IPS-18c (cell line): ENCODE measurements around the gene FRMD4B.

Source experiments
- H3K4me3 ChIP-seq: 2 replicates; pipeline ENCODE4 v1.7.0; 2013; ENCODE audit warnings: low read depth, mild to moderate bottlenecking, low read length, moderate library complexity; ENCODE audit not compliant: insufficient read depth
- H3K9me3 ChIP-seq: one replicate; pipeline ENCODE4 v1.6.1; 2013; ENCODE audit warnings: mild to moderate bottlenecking, low read length, moderate library complexity; ENCODE audit not compliant: control insufficient read depth, insufficient read depth

The FRMD4B gene

DNA sequence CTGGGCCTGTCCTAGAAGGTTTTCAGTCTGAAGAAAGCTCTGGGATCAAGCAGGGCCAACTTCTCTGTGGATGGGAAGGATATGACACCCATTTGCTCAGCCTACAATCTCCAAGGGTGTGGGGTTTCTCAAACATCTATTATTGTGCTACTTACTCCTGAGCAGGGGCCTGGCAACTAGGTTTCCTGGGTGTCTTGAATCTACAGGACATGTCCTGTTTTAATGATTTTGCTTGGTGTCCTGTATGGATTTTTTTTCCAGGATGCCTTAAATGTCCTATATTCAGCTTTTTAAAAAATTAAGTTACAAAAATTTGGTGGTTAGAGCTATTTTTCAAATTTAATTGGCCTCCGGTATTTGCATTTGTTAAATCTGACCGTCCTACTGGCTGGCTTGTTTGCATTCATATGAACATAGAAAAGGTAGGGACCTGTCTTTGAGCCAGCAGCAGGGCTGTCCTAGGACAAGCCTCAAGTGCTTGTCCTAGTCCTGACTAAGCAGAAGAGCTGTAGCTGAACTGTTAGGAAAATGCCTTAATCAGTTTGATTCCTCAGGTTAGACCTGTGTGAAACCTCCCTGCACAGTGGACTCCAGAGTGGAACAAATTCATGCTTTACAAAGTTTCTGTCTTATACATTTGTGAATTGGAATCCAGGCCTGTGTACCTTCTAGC, 223.4 kb downstream of the FRMD4B start:
- Histone ChIP-seq H3K9me3 (no peaks in the 10 kb centered on the region), H3K4me3 (no peak overlapping the region)

DNA sequence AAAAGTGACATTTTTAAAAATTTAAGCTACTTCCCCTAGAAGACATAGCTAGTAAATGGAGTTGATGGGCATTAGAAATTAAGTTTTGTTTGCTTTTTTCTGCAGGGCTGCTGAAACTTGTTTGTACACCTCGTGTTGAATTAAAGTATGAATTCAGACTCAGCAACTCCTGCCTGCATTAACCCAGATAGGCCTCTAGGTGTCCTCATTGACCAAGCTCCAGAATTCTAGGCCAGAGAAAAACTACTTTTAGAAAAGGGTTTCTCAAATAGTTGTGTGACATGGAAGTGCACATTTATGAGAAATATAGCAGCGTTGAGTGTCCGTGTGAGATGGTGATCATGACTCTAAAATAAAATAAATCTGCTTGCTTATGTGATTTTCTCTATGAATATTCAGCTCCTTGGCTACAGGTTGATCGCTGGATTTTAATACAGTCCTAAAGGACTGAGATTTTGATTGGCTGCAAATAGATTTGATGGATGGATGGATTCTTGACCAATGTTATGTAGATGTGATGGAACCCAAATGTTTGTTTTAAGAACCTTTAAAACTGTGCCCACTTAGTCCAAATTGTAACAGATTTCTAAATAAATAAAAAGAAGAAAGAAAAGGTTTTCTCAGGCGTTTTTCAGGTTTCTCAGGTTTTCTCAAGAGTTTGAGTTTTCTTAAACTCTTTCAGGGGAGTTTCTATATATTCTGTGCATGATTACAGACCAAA, 224.1 kb downstream of the FRMD4B start:
- H3K4me3 ChIP-seq: no peak overlapping the region
- no peaks in the 10 kb centered on the region for H3K9me3 ChIP-seq

- no peak overlapping the region for H3K4me3 ChIP-seq
- H3K9me3 ChIP-seq: no peaks in the 10 kb centered on the region
These were observed 225.4 kb downstream of the FRMD4B start for GRCh38 chr3:69160525-69160924.

GRCh38 chr3:69160107-69160506, 225.8 kb downstream of the FRMD4B start:
- Histone ChIP-seq H3K4me3 (no peak overlapping the region), H3K9me3 (no peaks in the 10 kb centered on the region)

- Histone ChIP-seq H3K9me3 (no peaks in the 10 kb centered on the region), H3K4me3 (no peak overlapping the region)
These were observed 236.3 kb downstream of the FRMD4B start for GRCh38 chr3:69149586-69149985.

DNA sequence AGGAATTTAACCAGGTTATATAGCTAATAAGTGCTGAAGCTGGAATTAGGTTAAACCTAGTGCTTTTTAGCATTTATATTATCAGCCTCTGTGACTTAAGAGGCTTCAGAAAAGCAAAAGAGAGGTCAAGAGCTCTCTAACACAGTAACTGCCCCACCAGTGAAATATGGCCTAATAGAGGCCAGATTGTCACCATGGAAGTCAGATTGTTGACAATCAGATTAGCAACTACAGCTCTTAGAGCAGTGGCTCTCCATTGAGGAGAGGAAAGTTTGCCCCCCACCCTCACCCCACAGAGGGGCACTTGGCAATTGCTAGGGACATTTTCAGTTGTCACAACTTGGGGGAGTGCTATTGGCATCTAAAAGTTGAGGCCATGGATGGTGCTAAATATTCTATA, 240.2 kb downstream of the FRMD4B start:
- Histone ChIP-seq H3K4me3 (no peak overlapping the region), H3K9me3 (no peaks in the 10 kb centered on the region)

- Histone ChIP-seq H3K9me3 (no peaks in the 10 kb centered on the region), H3K4me3 (no peak overlapping the region)
These were observed 241.2 kb downstream of the FRMD4B start for GRCh38 chr3:69144631-69145245.

DNA sequence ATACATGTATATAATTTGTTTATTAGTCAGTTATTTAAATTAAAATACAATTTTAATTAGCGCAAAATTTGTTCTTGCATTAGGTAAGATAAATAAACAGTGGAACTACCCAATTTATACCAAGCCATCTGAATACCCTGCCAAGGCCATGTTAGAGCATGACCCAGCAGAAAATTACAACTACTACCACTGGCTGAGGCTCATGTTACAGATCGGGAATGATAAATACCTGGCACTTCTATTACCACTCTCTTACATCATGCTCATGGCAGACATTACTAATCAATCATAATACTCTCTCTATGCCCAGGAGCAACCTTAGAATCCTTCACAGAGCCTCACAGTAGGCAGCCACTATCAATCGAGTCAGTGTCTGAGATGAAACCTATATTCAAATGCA, 242.3 kb downstream of the FRMD4B start:
- no peak overlapping the region for H3K4me3 ChIP-seq
- H3K9me3 ChIP-seq: no peaks in the 10 kb centered on the region

DNA sequence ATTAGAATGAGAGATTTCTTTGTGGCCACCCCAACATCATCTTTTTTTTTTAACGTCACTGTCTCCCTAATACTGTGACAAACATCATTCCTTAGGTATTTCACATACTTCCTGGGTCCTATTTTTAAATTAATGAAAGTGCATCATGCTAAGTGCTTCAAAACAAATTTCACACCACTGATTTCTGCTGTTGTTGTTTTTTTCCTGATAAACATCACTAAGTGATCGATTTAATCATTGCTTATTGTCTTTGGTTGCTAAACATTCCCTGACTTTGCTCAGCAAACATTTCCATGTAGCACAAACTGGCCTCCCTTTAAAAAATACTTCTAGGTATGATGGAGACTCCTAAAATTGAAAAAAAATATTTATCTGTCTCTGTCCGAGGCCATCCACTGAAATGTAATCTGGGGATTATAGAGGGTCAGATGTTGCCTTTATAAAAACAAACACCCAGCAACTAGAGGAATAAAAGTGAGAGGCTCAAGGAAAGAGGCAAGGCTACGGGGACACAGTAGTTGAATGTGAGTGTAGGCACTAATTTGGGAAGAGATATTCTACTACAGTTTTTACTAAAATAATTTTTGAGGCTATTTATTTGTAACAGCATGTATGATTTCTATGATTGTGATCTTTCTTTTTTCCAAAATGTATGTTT, 243.0 kb downstream of the FRMD4B start:
- H3K9me3 ChIP-seq: no peaks in the 10 kb centered on the region

GRCh38 chr3:69142090-69142489, 243.8 kb downstream of the FRMD4B start:
- Histone ChIP-seq H3K4me3 (no peak overlapping the region), H3K9me3 (no peaks in the 10 kb centered on the region)

More for the DNA sequence above, 243.0 kb downstream of the FRMD4B start:
- no peak overlapping the region for H3K4me3 ChIP-seq

DNA sequence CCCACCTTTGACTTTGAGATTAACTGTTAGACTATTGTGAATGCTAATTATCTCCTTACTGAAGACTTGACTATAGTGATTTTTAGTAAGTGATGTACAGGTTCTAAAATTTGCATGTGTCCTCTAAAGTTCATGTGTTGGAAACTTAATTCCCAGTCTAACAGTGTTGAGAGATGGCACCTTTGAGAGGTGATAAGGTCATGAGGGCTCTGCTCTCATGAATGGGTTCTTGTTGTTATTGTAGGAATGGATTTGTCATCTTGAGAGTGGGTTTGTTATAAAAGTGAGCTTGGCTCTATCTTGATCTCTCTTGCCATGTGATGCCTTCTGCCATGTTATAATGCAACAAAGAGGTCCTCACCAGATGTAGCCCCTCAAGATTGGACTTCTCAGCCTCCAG, 244.6 kb downstream of the FRMD4B start:
- Histone ChIP-seq H3K9me3 (no peaks in the 10 kb centered on the region), H3K4me3 (no peak overlapping the region)

DNA sequence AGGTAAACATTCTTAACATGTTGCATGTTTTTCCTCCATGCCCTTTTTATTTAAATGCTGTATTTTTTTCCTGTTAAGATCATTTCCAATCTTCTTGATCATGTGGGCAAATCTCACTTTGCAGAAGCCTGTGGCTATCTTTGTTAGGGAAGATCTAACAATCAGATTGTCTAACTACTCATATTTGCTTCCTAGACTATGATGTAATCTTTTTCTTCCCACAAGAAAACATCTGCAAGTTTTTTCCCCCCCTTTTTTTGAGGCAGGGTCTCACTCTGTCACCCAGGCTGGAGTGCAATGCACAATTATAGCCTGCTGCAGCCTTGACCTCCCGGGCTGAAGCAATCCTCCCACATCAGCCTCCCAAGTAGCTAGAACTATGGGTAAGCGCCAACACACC, 248.5 kb downstream of the FRMD4B start:
- H3K4me3 ChIP-seq: no peak overlapping the region

DNA sequence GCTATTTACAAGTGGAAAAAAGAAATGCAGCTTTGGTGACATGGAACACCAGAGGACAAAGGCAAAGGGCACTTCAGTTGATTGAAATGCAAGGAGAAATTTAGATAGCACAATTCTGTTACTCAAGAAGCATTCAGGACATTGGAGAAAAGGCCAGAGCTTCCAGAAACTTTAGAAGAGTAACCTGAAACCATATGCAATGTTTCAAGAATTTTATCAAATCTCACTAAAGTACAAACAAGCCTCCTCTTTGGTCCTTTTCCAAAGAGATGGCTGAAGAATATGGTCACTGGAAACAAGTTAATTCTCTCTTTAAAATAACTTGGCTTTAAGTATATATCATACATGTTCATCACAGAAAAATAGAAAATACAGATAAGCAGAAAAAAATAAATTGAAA, 248.9 kb downstream of the FRMD4B start:
- Histone ChIP-seq H3K9me3 (no peaks in the 10 kb centered on the region), H3K4me3 (no peak overlapping the region)

More for the DNA sequence above, 248.5 kb downstream of the FRMD4B start:
- H3K9me3 ChIP-seq: no peaks in the 10 kb centered on the region

DNA sequence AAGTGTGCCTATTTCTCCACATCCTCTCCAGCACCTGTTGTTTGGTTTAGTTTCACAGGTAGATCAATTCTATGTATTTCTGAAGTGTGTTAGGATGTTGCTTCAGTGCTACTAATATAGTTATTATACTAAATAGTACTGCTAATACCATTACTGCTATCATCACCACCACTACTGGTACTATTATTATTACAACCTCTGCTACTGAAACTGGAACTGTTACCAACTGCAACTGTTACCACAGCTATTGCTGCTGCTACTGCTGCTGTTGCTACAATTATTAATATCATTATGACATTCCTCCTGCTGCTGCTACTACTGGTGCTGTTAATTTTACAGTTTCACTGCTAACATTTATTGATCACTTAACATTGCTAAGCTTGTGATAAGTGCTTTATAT, 255.2 kb downstream of the FRMD4B start:
- no peak overlapping the region for H3K4me3 ChIP-seq

GRCh38 chr3:69129531-69129930, 256.4 kb downstream of the FRMD4B start:
- no peak overlapping the region for H3K4me3 ChIP-seq
- no peaks in the 10 kb centered on the region for H3K9me3 ChIP-seq

More for the DNA sequence above, 255.2 kb downstream of the FRMD4B start:
- H3K9me3 ChIP-seq: no peaks in the 10 kb centered on the region

GRCh38 chr3:69128509-69128908, 257.4 kb downstream of the FRMD4B start:
- no peaks in the 10 kb centered on the region for H3K9me3 ChIP-seq

DNA sequence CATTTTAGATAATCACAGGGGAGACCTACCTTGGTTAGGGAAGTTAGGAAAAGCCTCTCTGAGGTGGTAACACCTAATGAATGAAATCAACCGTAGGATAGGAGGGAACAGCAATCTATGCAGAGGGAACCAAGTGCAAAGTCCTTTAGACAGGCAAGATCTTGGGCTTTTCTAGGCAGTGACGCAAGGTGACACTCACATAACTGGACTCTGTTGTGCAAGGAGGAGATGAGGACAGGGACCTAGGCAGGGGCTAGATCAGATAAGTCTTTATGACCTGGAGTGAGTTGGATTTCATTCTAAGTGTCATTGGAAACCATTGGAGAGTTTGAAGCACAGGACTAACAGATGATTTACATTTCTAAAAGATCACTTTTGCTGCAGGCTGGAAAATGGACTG, 258.9 kb downstream of the FRMD4B start:
- no peak overlapping the region for H3K4me3 ChIP-seq
- no peaks in the 10 kb centered on the region for H3K9me3 ChIP-seq

More at GRCh38 chr3:69128509-69128908, 257.4 kb downstream of the FRMD4B start:
- H3K4me3 ChIP-seq: no peak overlapping the region

DNA sequence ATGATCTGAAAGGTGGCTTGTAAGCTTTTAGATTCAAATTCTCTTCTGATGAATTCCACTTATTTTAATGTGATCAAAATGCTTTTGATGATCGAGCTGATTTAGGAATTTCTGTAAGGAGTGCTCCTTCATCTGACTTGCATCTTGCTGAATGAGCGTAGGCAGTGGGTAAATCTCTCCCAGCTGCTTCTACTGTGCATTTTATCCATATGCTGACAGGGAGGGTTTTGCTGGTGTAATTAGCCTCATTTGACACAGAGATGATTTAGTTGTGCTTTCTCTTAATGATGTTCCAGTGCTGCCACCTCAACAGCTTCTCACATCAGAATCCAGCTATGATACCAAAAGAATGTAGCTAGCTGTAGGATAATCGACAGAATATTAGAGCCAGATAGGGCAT, 259.7 kb downstream of the FRMD4B start:
- no peaks in the 10 kb centered on the region for H3K9me3 ChIP-seq
- no peak overlapping the region for H3K4me3 ChIP-seq
